Small intestine (tissue), 7 donors: Measurements from ENCODE around the gene CLDN12. TPM values are rescaled to one million over a fixed set of nuclear protein-coding genes. Genes with fewer than 3 reads are reported as not detected.
A peak's percentile ranks its signal among the peaks of the same experiment; 100 is the strongest.
"Not testable (repeated sequence)": the region's sequence is repeated elsewhere in the genome, so short reads cannot be mapped to it uniquely, and the experiment has no call there.

Experiments used
- DNase-seq, 2 donors: peaks; one replicate each; pipeline versions ENCODE4 v3.0.0 to v3.0.0-alpha.2; 2013
- FAIRE-seq: peaks from 2 replicates; lab custom pipeline; 2012; peaks lifted over from hg19 to GRCh38; lab: Jason Lieb, UNC
- H3K27ac ChIP-seq, 3 donors: one replicate each; pipeline ENCODE4 v1.5.1; 2013; ENCODE audit warnings: low read length in 2 of 3, mild to moderate bottlenecking in 2 of 3, control low read depth in 1 of 3, inconsistent platforms in 1 of 3, low read depth in 1 of 3, moderate library complexity in 1 of 3
- H3K27me3 ChIP-seq, 3 donors: one replicate each; pipeline ENCODE4 v1.6.1; 2013; ENCODE audit warnings: low read length in 3 of 3, inconsistent platforms in 1 of 3; ENCODE audit not compliant: control insufficient read depth in 3 of 3, insufficient read depth in 3 of 3
- H3K36me3 ChIP-seq, 3 donors: one replicate each; pipeline ENCODE4 v1.6.1; 2013; ENCODE audit warnings: low read length in 3 of 3, inconsistent platforms in 1 of 3, low read depth in 1 of 3, mild to moderate bottlenecking in 1 of 3, moderate library complexity in 1 of 3; ENCODE audit not compliant: control insufficient read depth in 3 of 3, insufficient read depth in 2 of 3
- H3K4me1 ChIP-seq, 3 donors: one replicate each; pipeline ENCODE4 v1.6.1; 2013; ENCODE audit warnings: low read length in 2 of 3, inconsistent platforms in 1 of 3, low read depth in 1 of 3, mild to moderate bottlenecking in 1 of 3, moderate library complexity in 1 of 3; ENCODE audit not compliant: control insufficient read depth in 3 of 3, insufficient read depth in 2 of 3
- H3K4me3 ChIP-seq, 3 donors: one replicate each; pipeline ENCODE4 v1.5.1; 2013; ENCODE audit warnings: low read length in 3 of 3, control low read depth in 1 of 3, inconsistent platforms in 1 of 3, low read depth in 1 of 3, mild to moderate bottlenecking in 1 of 3, moderate library complexity in 1 of 3
- H3K9me3 ChIP-seq, 2 donors: one replicate each; pipeline ENCODE4 v1.6.1; 2013; ENCODE audit warnings: low read depth in 1 of 2, low read length in 1 of 2; ENCODE audit not compliant: control insufficient read depth in 2 of 2, insufficient read depth in 1 of 2
- WGBS, 3 donors: extraction: QIAGEN DNeasy Blood & Tissue Kit; methylation state at CpG; one replicate each; pipeline ENCODE4 v1.1.7; 2013; 5-methylcytosine and 5-hydroxymethylcytosine counted together
- polyA plus RNA-seq, 4 donors: library from polyadenylated mRNA; stranded (reverse) in 3 of 4; unstranded in 1 of 4; fragments of 200-250 nt in 3 of 4; fragments of 120-200 nt in 1 of 4; gene quantifications; one replicate each; pipeline versions ENCODE4 v1.2.1 to v1.2.3, GENCODE V29; 2013
- donor health status: healthy with polysubstance abuse.
- donor health status: control.
- donor health status: control.
- donor health status: Bipolar disorder and iron deficiency.
- donor health status: healthy.

CLDN12 gene
- polyA plus RNA-seq, 4 donors, result 9.7 to 39.9 (median 22.0) TPM

- not testable (repeated sequence) for H3K27me3 ChIP-seq, H3K36me3 ChIP-seq, FAIRE-seq, H3K4me3 ChIP-seq, H3K4me1 ChIP-seq
- Histone ChIP-seq H3K9me3 (peaks cover 0 to 12% of the 10 kb centered on the region in 2 donors), H3K27ac (peak overlapping the region in 1 of 3 donors; percentile 43)
- WGBS, 3 donors, result 7 to 31% (median 20%) methylated on average over 4 of the region's 4 CpGs
- peak in 1 of 2 donors; percentile 82 for DNase-seq
Measured at GRCh38 chr7:90463151-90463628, 59.9 kb downstream of the CLDN12 start.

Other genes starting within 250 kb of the CLDN12 start
- gene STEAP1, start 249.0 kb upstream of the CLDN12 start, polyA plus RNA-seq, result 10 to 100 TPM in 2 of 4 donors, 1 to 10 TPM in 1, under 1 TPM in 1; 0.67 to 25.4 (median 8.1) TPM
- 10 to 100 TPM in 1 of 4 donors, 1 to 10 TPM in 3; 2.2 to 16.0 (median 4.5) TPM for gene STEAP2, start 191.7 kb upstream of the CLDN12 start, polyA plus RNA-seq
- 1 to 10 TPM; 1.0 to 4.9 (median 4.2) TPM for gene CFAP69, start 158.3 kb upstream of the CLDN12 start, polyA plus RNA-seq
- under 1 TPM in 1 of 4 donors, not detected in 3; 0.04 TPM for gene FAM237B, start 82.2 kb upstream of the CLDN12 start, polyA plus RNA-seq
- gene GTPBP10, start 56.7 kb upstream of the CLDN12 start, polyA plus RNA-seq, result 10 to 100 TPM in 2 of 4 donors, 1 to 10 TPM in 2; 5.4 to 21.6 (median 11.1) TPM
- not detected for gene PTTG1IP2, start 66.2 kb downstream of the CLDN12 start, polyA plus RNA-seq
- gene CDK14, start 192.9 kb downstream of the CLDN12 start, polyA plus RNA-seq, result 1 to 10 TPM in 3 of 4 donors, not detected in 1; 1.1 to 6.3 (median 2.0) TPM